DOHH2 (cell line): ENCODE results near the gene IFIH1.

ENCODE experiments used
- H3F3A ChIP-seq: fragments of 200-600 bp; sonication (generic), shearing (Covaris generic); 2 replicates; pipeline ENCODE4 v1.6.0; 2016; ENCODE audit warnings: antibody characterized with exemption, mild to moderate bottlenecking; ENCODE audit not compliant: control insufficient read depth, insufficient read depth
- H3K27ac ChIP-seq: fragments of 200-600 bp; sonication (generic); 2 replicates; pipeline ENCODE4 v1.5.1; 2014; ENCODE audit warnings: low read depth, mild to moderate bottlenecking, low read length, moderate library complexity
- H3K27me3 ChIP-seq: fragments of 200-600 bp; sonication (generic); 2 replicates; pipeline ENCODE4 v1.6.1; 2014; ENCODE audit warnings: mild to moderate bottlenecking, low read length, mixed read lengths; ENCODE audit not compliant: control insufficient read depth
- H3K36me3 ChIP-seq: fragments of 200-600 bp; sonication (generic); 2 replicates; pipeline ENCODE4 v1.6.1; 2014; ENCODE audit warnings: mild to moderate bottlenecking, low read length, moderate library complexity, mixed read lengths; ENCODE audit not compliant: control insufficient read depth
- H3K4me1 ChIP-seq: fragments of 200-600 bp; sonication (generic); 2 replicates; pipeline ENCODE4 v1.6.1; 2014; ENCODE audit warnings: mild to moderate bottlenecking, low read length, mixed read lengths; ENCODE audit not compliant: control insufficient read depth
- H3K4me2 ChIP-seq: fragments of 200-600 bp; sonication (generic); 2 replicates; pipeline ENCODE4 v1.6.0; 2014; ENCODE audit warnings: mild to moderate bottlenecking, low read length, moderate library complexity
- H3K4me3 ChIP-seq: fragments of 200-600 bp; sonication (generic); 2 replicates; pipeline ENCODE4 v1.5.1; 2014; ENCODE audit warnings: mild to moderate bottlenecking, low read length, mixed read lengths
- H3K79me2 ChIP-seq: fragments of 200-600 bp; sonication (generic); 2 replicates; pipeline ENCODE4 v1.6.1; 2014; ENCODE audit warnings: mild to moderate bottlenecking, low read length, mixed read lengths; ENCODE audit not compliant: control insufficient read depth
- H3K9me2 ChIP-seq: fragments of 200-600 bp; sonication (generic); replicated peaks from 2 replicates; pipeline ENCODE4 v1.6.1; 2014; ENCODE audit warnings: mild to moderate bottlenecking, low read length, mixed read lengths; ENCODE audit not compliant: control insufficient read depth
- H3K9me3 ChIP-seq: fragments of 200-600 bp; sonication (generic); 2 replicates; pipeline ENCODE4 v1.6.1; 2014; ENCODE audit warnings: antibody characterized with exemption, low read length, mixed read lengths; ENCODE audit not compliant: control insufficient read depth, insufficient read depth
- H4K20me1 ChIP-seq: fragments of 200-600 bp; sonication (generic); 2 replicates; pipeline ENCODE4 v1.6.0; 2014; ENCODE audit warnings: low read depth, mild to moderate bottlenecking, antibody characterized with exemption, low read length, moderate library complexity; ENCODE audit not compliant: control insufficient read depth, insufficient read depth
- EZH2phosphoT487 ChIP-seq: fragments of 200-600 bp; sonication (generic); IDR thresholded peaks from 2 replicates; pipeline ENCODE4 v1.6.1; 2017; ENCODE audit warnings: borderline replicate concordance, mild to moderate bottlenecking, antibody characterized with exemption, low read length, moderate library complexity, mixed read lengths
- TF ChIP-seq, protein P1 (sequence below): fragments of 200-600 bp; sonication (generic); IDR thresholded peaks from one replicate; pipeline ENCODE4 v1.5.1; 2014; ENCODE audit warnings: antibody characterized with exemption, mild to moderate bottlenecking, low read depth, low read length; ENCODE audit not compliant: poor library complexity, severe bottlenecking

IFIH1 gene

DNA sequence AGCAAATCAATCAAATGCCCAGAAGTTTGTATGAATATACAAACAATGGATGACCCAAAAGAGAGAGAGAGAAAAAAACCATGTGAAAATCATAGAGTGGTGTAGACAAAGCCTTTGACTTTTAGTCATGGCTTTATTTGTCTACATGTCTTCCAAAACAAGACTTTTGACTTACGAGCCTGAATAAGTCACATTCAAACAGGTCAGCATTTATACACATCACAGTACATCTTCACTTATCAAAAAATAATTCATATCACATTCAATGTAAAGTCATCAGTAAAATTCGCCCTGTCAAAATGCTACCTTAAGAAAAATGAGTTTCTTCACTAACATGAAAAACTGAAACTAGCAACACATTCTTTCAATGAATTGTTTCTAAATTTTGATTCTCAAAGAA is 1.9 kb downstream of the IFIH1 start:
- Histone ChIP-seq H3K4me2 (no peak overlapping the region), H3K79me2 (no peaks in the 10 kb centered on the region), H3K4me3 (no peak overlapping the region)

GRCh38 chr2:162315938-162316337 is 2.5 kb downstream of the IFIH1 start:
- H3K9me2 ChIP-seq = no peaks in the 10 kb centered on the region
- H3K27me3 ChIP-seq = peaks cover 9% of the 10 kb centered on the region; the same call in 1 of the 2 replicates
- H3K27ac ChIP-seq = no peak overlapping the region
- TF ChIP-seq EZH2phosphoT487 = no peak
- TF ChIP-seq, protein P1, sequence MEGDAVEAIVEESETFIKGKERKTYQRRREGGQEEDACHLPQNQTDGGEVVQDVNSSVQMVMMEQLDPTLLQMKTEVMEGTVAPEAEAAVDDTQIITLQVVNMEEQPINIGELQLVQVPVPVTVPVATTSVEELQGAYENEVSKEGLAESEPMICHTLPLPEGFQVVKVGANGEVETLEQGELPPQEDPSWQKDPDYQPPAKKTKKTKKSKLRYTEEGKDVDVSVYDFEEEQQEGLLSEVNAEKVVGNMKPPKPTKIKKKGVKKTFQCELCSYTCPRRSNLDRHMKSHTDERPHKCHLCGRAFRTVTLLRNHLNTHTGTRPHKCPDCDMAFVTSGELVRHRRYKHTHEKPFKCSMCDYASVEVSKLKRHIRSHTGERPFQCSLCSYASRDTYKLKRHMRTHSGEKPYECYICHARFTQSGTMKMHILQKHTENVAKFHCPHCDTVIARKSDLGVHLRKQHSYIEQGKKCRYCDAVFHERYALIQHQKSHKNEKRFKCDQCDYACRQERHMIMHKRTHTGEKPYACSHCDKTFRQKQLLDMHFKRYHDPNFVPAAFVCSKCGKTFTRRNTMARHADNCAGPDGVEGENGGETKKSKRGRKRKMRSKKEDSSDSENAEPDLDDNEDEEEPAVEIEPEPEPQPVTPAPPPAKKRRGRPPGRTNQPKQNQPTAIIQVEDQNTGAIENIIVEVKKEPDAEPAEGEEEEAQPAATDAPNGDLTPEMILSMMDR = no peak
- H3K36me3 ChIP-seq = no peaks in the 10 kb centered on the region
- no peaks in the 10 kb centered on the region for H4K20me1 ChIP-seq
- no peaks in the 10 kb centered on the region for H3K9me3 ChIP-seq
- peaks cover 18% of the 10 kb centered on the region for H3K4me1 ChIP-seq
- H3K79me2 ChIP-seq = no peaks in the 10 kb centered on the region
- no peaks in the 10 kb centered on the region for H3F3A ChIP-seq
- H3K4me3 ChIP-seq = no peak overlapping the region
- no peak overlapping the region for H3K4me2 ChIP-seq

More for the DNA sequence above, 1.9 kb downstream of the IFIH1 start:
- Histone ChIP-seq H3K9me2 (no peaks in the 10 kb centered on the region), H3K27ac (no peak overlapping the region), H3K4me1 (peaks cover 18% of the 10 kb centered on the region), H4K20me1 (no peaks in the 10 kb centered on the region), H3K27me3 (peaks cover 9% of the 10 kb centered on the region; the same call in 1 of the 2 replicates), H3F3A (no peaks in the 10 kb centered on the region), H3K36me3 (no peaks in the 10 kb centered on the region), H3K9me3 (no peaks in the 10 kb centered on the region)
- TF ChIP-seq EZH2phosphoT487 = no peak
- TF ChIP-seq, protein P1 = no peak

GRCh38 chr2:162312853-162313252 is 5.6 kb downstream of the IFIH1 start:
- no peaks in the 10 kb centered on the region for H4K20me1 ChIP-seq
- no peak overlapping the region for H3K4me2 ChIP-seq
- H3K4me3 ChIP-seq = no peak overlapping the region
- no peaks in the 10 kb centered on the region for H3K36me3 ChIP-seq
- no peaks in the 10 kb centered on the region for H3K9me3 ChIP-seq
- no peak for TF ChIP-seq EZH2phosphoT487
- TF ChIP-seq, protein P1 = no peak
- H3K4me1 ChIP-seq = peaks cover 4% of the 10 kb centered on the region
- H3K9me2 ChIP-seq = no peaks in the 10 kb centered on the region
- H3K27ac ChIP-seq = no peak overlapping the region
- no peaks in the 10 kb centered on the region for H3K79me2 ChIP-seq
- H3F3A ChIP-seq = no peaks in the 10 kb centered on the region
- H3K27me3 ChIP-seq = peaks cover 9% of the 10 kb centered on the region; the same call in 1 of the 2 replicates
